Measurements from ENCODE around the gene FBXL2.
"Not testable (repeated sequence)": the region's sequence is repeated elsewhere in the genome, so short reads cannot be mapped to it uniquely, and the experiment has no call there.

The FBXL2 gene

GRCh38 chr3:33317963-33318709 is 40.9 kb downstream of the FBXL2 start:
- DNase-seq (ENCODE audit: low spot score): no peak

GRCh38 chr3:33318710-33319380 is 41.6 kb downstream of the FBXL2 start:
- no peak for DNase-seq (ENCODE audit: low spot score)

GRCh38 chr3:33322412-33322811 is 45.2 kb downstream of the FBXL2 start:
- DNase-seq (ENCODE audit: low spot score): no peak

GRCh38 chr3:33331414-33331813 is 54.2 kb downstream of the FBXL2 start:
- no peak for DNase-seq (ENCODE audit: low spot score)

GRCh38 chr3:33334364-33334763 is 57.1 kb downstream of the FBXL2 start:
- no peak for DNase-seq (ENCODE audit: low spot score)

GRCh38 chr3:33338936-33339465 is 61.8 kb downstream of the FBXL2 start:
- DNase-seq (ENCODE audit: low spot score): not testable (repeated sequence)

GRCh38 chr3:33339758-33340157 is 62.5 kb downstream of the FBXL2 start:
- no peak for DNase-seq (ENCODE audit: low spot score)

GRCh38 chr3:33355611-33356010 is 78.4 kb downstream of the FBXL2 start:
- no peak for DNase-seq (ENCODE audit: low spot score)

GRCh38 chr3:33358172-33358781 is 81.0 kb downstream of the FBXL2 start:
- DNase-seq (ENCODE audit: low spot score): no peak

GRCh38 chr3:33360136-33360825 is 83.0 kb downstream of the FBXL2 start:
- no peak for DNase-seq (ENCODE audit: low spot score)

GRCh38 chr3:33363113-33363800 is 86.0 kb downstream of the FBXL2 start:
- no peak for DNase-seq (ENCODE audit: low spot score)

- no peak for DNase-seq (ENCODE audit: low spot score)
Measured at GRCh38 chr3:33364060-33364459, 86.8 kb downstream of the FBXL2 start.

GRCh38 chr3:33364531-33365128 is 87.4 kb downstream of the FBXL2 start:
- no peak for DNase-seq (ENCODE audit: low spot score)

GRCh38 chr3:33372218-33373081 is 95.2 kb downstream of the FBXL2 start:
- DNase-seq (ENCODE audit: low spot score): peak; percentile 52

- no peak for DNase-seq (ENCODE audit: low spot score)
Measured at GRCh38 chr3:33373082-33373437, 95.8 kb downstream of the FBXL2 start.

GRCh38 chr3:33377489-33377888 is 100.2 kb downstream of the FBXL2 start:
- no peak for DNase-seq (ENCODE audit: low spot score)

- no peak for DNase-seq (ENCODE audit: low spot score)
Measured at GRCh38 chr3:33377931-33378330, 100.7 kb downstream of the FBXL2 start.

GRCh38 chr3:33380653-33381052 is 103.4 kb downstream of the FBXL2 start:
- no peak for DNase-seq (ENCODE audit: low spot score)

GRCh38 chr3:33383951-33384350 is 106.7 kb downstream of the FBXL2 start:
- no peak for DNase-seq (ENCODE audit: low spot score)

- DNase-seq (ENCODE audit: low spot score): no peak
Measured at GRCh38 chr3:33385423-33385822, 108.2 kb downstream of the FBXL2 start.

All from germinal center (tissue), 1 donor.